K562 (cell line): ENCODE measurements around the gene LBHD2. TPM values are rescaled to one million over a fixed set of nuclear protein-coding genes. Genes with fewer than 3 reads are reported as not detected.

ENCODE experiments used
- ATAC-seq: fragments of 200-7000 bp; cut with Tn5 transposase; 3 replicates; pipeline ENCODE4 v1.9.1; 2020; ENCODE audit warnings: moderate library complexity
- BruUV-seq: library from RNA; stranded (reverse); fragments of 400-500 nt; replicated peaks from 2 replicates; lab custom pipeline; 2021; lab: Mats Ljungman, UMichigan
- CTCF ChIA-PET: fragments of 300-600 bp; formaldehyde crosslinking; extraction: SDS; loops from one replicate; lab custom pipeline; 2021; ENCODE audit warnings: low intra/inter-chr PET ratio; lab: Yijun Ruan, JAX
- POLR2A ChIA-PET: fragments of 300-600, 350-650 bp; sonication (Branson Sonifier 250); formaldehyde crosslinking; extraction: SDS; loops from one replicate; lab custom pipeline; 2021; ENCODE audit warnings: antibody characterized with exemption, inconsistent platforms; lab: Yijun Ruan, JAX
- DNase-seq, 4 experiments: peaks; one replicate each; pipeline versions ENCODE4 v3.0.0 to v3.0.0-alpha.2; 2011 to 2018; ENCODE audit warnings: low spot score in 3 of 4, mixed read lengths in 3 of 4; ENCODE audit errors: extremely low read depth in 1 of 4
- FAIRE-seq: peaks from 2 replicates; lab custom pipeline; 2011; peaks lifted over from hg19 to GRCh38; lab: Jason Lieb, UNC
- H2AFZ ChIP-seq: 2 replicates; pipeline ENCODE4 v1.6.0; 2011; ENCODE audit warnings: low read depth, low read length, control low read depth, inconsistent platforms
- H3K27ac ChIP-seq: fragments of 200-600 bp; 3 replicates; pipeline ENCODE4 v1.8.0; 2011; ENCODE audit warnings: low read depth, mild to moderate bottlenecking, control low read depth, inconsistent platforms, low read length, moderate library complexity, mixed read lengths; ENCODE audit errors: extremely low read depth
- H3K27me3 ChIP-seq, 2 experiments: fragments of 300-600 bp in 1 of 2; 2 replicates in 1 of 2; 3 replicates in 1 of 2; pipeline versions ENCODE4 v1.6.0 to v1.8.0; 2011; ENCODE audit warnings: inconsistent platforms in 2 of 2, low read length in 2 of 2, mild to moderate bottlenecking in 1 of 2, mixed read lengths in 1 of 2, moderate library complexity in 1 of 2; ENCODE audit not compliant: control insufficient read depth in 2 of 2, insufficient read depth in 2 of 2
- H3K36me3 ChIP-seq: fragments of 300-600 bp; 3 replicates; pipeline ENCODE4 v1.8.0; 2011; ENCODE audit warnings: mild to moderate bottlenecking, low read length, inconsistent platforms; ENCODE audit not compliant: control insufficient read depth, insufficient read depth
- H3K4me1 ChIP-seq, 2 experiments: fragments of 200-600 bp in 1 of 2; replicated peaks in 1 of 2; 2 replicates in 1 of 2; 3 replicates in 1 of 2; pipeline versions ENCODE4 v1.5.1 to v1.8.0; 2011; ENCODE audit warnings: inconsistent platforms in 2 of 2, low read length in 2 of 2, mild to moderate bottlenecking in 1 of 2, mixed read lengths in 1 of 2, moderate library complexity in 1 of 2; ENCODE audit not compliant: control insufficient read depth in 2 of 2, insufficient read depth in 2 of 2
- H3K4me2 ChIP-seq: 2 replicates; pipeline ENCODE4 v1.6.1; 2011; ENCODE audit warnings: low read length, control low read depth, inconsistent platforms, mixed read lengths; ENCODE audit not compliant: insufficient read depth
- H3K4me3 ChIP-seq: fragments of 200-600 bp; sonication (generic), shearing (Covaris generic); 2 replicates; pipeline ENCODE4 v1.5.1; 2016; ENCODE audit warnings: control low read depth, inconsistent platforms
- H3K79me2 ChIP-seq: fragments of 200-600 bp; 3 replicates; pipeline ENCODE4 v1.8.0; 2011; ENCODE audit warnings: low read length, inconsistent platforms; ENCODE audit not compliant: control insufficient read depth, insufficient read depth
- H3K9ac ChIP-seq, 2 experiments: 2 replicates each; pipeline versions ENCODE4 v1.6.0 to v1.6.1; 2011; ENCODE audit warnings: low read depth in 2 of 2, low read length in 2 of 2, control low read depth in 1 of 2, inconsistent platforms in 1 of 2, mild to moderate bottlenecking in 1 of 2, mixed read lengths in 1 of 2; ENCODE audit not compliant: insufficient read depth in 1 of 2
- H3K9me1 ChIP-seq: one replicate; pipeline ENCODE4 v1.6.0; 2011; ENCODE audit warnings: inconsistent platforms, mild to moderate bottlenecking, low read length, moderate library complexity; ENCODE audit not compliant: control insufficient read depth, insufficient read depth
- H3K9me3 ChIP-seq: replicated peaks from 2 replicates; pipeline ENCODE4 v1.5.1; 2011; ENCODE audit warnings: low read depth, low read length, inconsistent platforms; ENCODE audit not compliant: control insufficient read depth, insufficient read depth
- H4K20me1 ChIP-seq: replicated peaks from 2 replicates; pipeline ENCODE4 v1.6.1; 2011; ENCODE audit warnings: low read length, inconsistent platforms, mixed read lengths; ENCODE audit not compliant: control insufficient read depth, insufficient read depth
- CBFA2T2 ChIP-seq: fragments of 450-650 bp; conservative IDR thresholded peaks from 2 replicates; pipeline ENCODE4 v1.6.1; 2017; ENCODE audit warnings: mild to moderate bottlenecking
- CHAMP1 ChIP-seq: fragments of 450-650 bp; IDR thresholded peaks from 2 replicates; pipeline ENCODE4 v1.6.1; 2016; ENCODE audit warnings: mild to moderate bottlenecking
- CREB3L1 ChIP-seq: fragments of 450-650 bp; IDR thresholded peaks from 2 replicates; pipeline ENCODE4 v1.6.1; 2014; ENCODE audit warnings: low read depth, mild to moderate bottlenecking, moderate library complexity, borderline replicate concordance
- CTBP1 ChIP-seq: fragments of 450-650 bp; IDR thresholded peaks from 2 replicates; pipeline ENCODE4 v1.6.1; 2016; ENCODE audit warnings: borderline replicate concordance
- DACH1 ChIP-seq: fragments of 450-650 bp; IDR thresholded peaks from 2 replicates; pipeline ENCODE4 v1.6.1; 2018; ENCODE audit not compliant: partially characterized antibody
- EP400 ChIP-seq: fragments of 450-650 bp; IDR thresholded peaks from 2 replicates; pipeline ENCODE4 v1.6.1; 2017; ENCODE audit warnings: antibody characterized with exemption, mild to moderate bottlenecking, moderate library complexity
- GTF2B ChIP-seq: IDR thresholded peaks from 2 replicates; pipeline ENCODE4 v1.6.1; 2011; ENCODE audit not compliant: insufficient read length; ENCODE audit errors: extremely low read depth
- PML ChIP-seq: IDR thresholded peaks from 2 replicates; pipeline ENCODE4 v1.6.1; 2012; ENCODE audit warnings: low read length, inconsistent platforms
- POLR2AphosphoS5 ChIP-seq: IDR thresholded peaks from 2 replicates; pipeline ENCODE4 v1.6.1; 2011; ENCODE audit warnings: mild to moderate bottlenecking, low read depth, low read length, moderate library complexity; ENCODE audit not compliant: control insufficient read depth, insufficient read depth
- TBP ChIP-seq: optimal IDR thresholded peaks from 2 replicates; pipeline ENCODE3; 2011; ENCODE audit warnings: low read depth, low read length, improper control_type of control experiment
- TGIF2 ChIP-seq: sonication (generic); formaldehyde crosslinking; IDR thresholded peaks from 2 replicates; pipeline ENCODE4 v1.8.1; 2022; ENCODE audit warnings: mild to moderate bottlenecking, missing genetic modification reagents, moderate library complexity
- ZNF717 ChIP-seq: fragments of 250-450 bp; sonication (Bioruptor Pico); IDR thresholded peaks from 2 replicates; pipeline ENCODE4 v1.5.0; 2021
- WGBS: fragments of 100-300 bp; shearing (Covaris generic); methylation state at CpG from one replicate; pipeline ENCODE4 v1.1.6; 2016; ENCODE audit warnings: low coverage, mixed read lengths; ENCODE audit not compliant: insufficient coverage; ENCODE audit errors: missing lambda C conversion rate; 5-methylcytosine and 5-hydroxymethylcytosine counted together
- in situ Hi-C: fragments of 300-500 bp; cut with MboI; formaldehyde crosslinking; loops from 4 replicates; pipeline ENCODE4 v1.15.0; 2018; ENCODE audit warnings: inconsistent platforms, mixed read lengths
- intact Hi-C: fragments of 100-400 bp; cut with micrococcal nuclease; formaldehyde crosslinking; loops from 2 replicates; pipeline ENCODE4 v1.14.2; 2022
- polyA plus RNA-seq, 8 experiments: library from polyadenylated mRNA; depleted of rRNA in 4 of 8; stranded (reverse) in 5 of 8; unstranded in 3 of 8; fragments of >200 nt; fragmentation: Nextera tagmentation in 2 of 8; fragmentation: Illumina TruSeq in 1 of 8; extraction: Ambion mirVana in 2 of 8; extraction: Trizol in 1 of 8; gene quantifications; 2 replicates each; pipeline versions ENCODE4 v1.2.1 to v1.2.3, GENCODE V29; 2011 to 2014; ENCODE audit warnings: inconsistent platforms in 1 of 8, missing spikeins in 1 of 8
- total RNA-seq, 7 experiments: library from RNA; depleted of rRNA in 6 of 7; stranded (reverse); fragments of >200 nt in 6 of 7; fragmentation: Illumina TruSeq in 2 of 7; extraction: Trizol in 2 of 7; gene quantifications; 2 replicates each; pipeline versions ENCODE4 v1.2.1 to v1.2.3, GENCODE V29; 2011 to 2021; ENCODE audit warnings: low replicate concordance in 1 of 7

LBHD2 gene
- total and polyA plus RNA-seq, 9 of the 15 experiments (the other 6 are each of a cell fraction or from before 2014, with no cell fraction given): not detected

GRCh38 chr14:103050935-103051334, 33.1 kb upstream of the LBHD2 start (continued):
- TF ChIP-seq CREB3L1 (no peak), ZNF717 (CRISPR knock-in tag) (no peak), CTBP1 (no peak), TGIF2 (CRISPR knock-in tag) (no peak), EP400 (no peak)

- POLR2A ChIA-PET: no interaction called here
These were observed 31.6 kb upstream of the LBHD2 start for GRCh38 chr14:103052407-103052806.

More at GRCh38 chr14:103052407-103052806, 31.6 kb upstream of the LBHD2 start:
- Histone ChIP-seq H3K9me3 (no peaks in the 10 kb centered on the region), H3K27ac (no peak overlapping the region), H3K9ac (0 out of 4 replicates have a peak overlapping the region, but pooled peaks of 1 of the 2 experiments have one; percentile 35), H3K27me3 (no peaks in the 10 kb centered on the region), H3K4me3 (no peak overlapping the region), H4K20me1 (no peaks in the 10 kb centered on the region), H2AFZ (no peak overlapping the region), H3K9me1 (no peaks in the 10 kb centered on the region)
- DNase-seq: no peak
- BruUV-seq: no TSS peak
- ATAC-seq: no peak
- CTCF ChIA-PET: no interaction called here
- no peak for FAIRE-seq
- TF ChIP-seq CBFA2T2 (no peak), POLR2AphosphoS5 (peak; percentile 25; the same call in 1 of the 2 replicates), DACH1 (no peak), PML (peak; percentile 62; the same call in 1 of the 2 replicates), TBP (peak; percentile 80), GTF2B (peak; percentile 11), CHAMP1 (no peak)
- TF ChIP-seq, all 486 proteins: peak for 4
- in situ Hi-C loops: no loop called here
- Histone ChIP-seq H3K4me2 (no peak overlapping the region), H3K4me1 (peaks cover 14 to 17% of the 10 kb centered on the region in 2 experiments; a peak in 4 of 5 replicates), H3K79me2 (peaks cover 39% of the 10 kb centered on the region), H3K36me3 (no peaks in the 10 kb centered on the region)
- intact Hi-C loops: no loop called here
- WGBS: 42% methylated on average over 8 of the region's 10 CpGs
